A673 (cell line): Measurements from ENCODE around the gene ENTPD2.
"Not testable (repeated sequence)": the region's sequence is repeated elsewhere in the genome, so short reads cannot be mapped to it uniquely, and the experiment has no call there.

Source experiments
- EZH2 ChIP-seq: fragments of 200-600 bp; sonication (generic); IDR thresholded peaks from 2 replicates; pipeline ENCODE4 v1.6.1; 2017; ENCODE audit warnings: borderline replicate concordance, low read depth, mild to moderate bottlenecking, mixed read lengths, antibody characterized with exemption, low read length; ENCODE audit not compliant: poor library complexity, severe bottlenecking
- TF ChIP-seq, protein P1 (sequence below): fragments of 300-800, 200-600 bp; sonication (generic); conservative IDR thresholded peaks from 2 replicates; pipeline ENCODE4 v1.5.1; 2017; ENCODE audit warnings: low read depth, mild to moderate bottlenecking, antibody characterized with exemption, low read length, moderate library complexity, mixed read lengths

DNA sequence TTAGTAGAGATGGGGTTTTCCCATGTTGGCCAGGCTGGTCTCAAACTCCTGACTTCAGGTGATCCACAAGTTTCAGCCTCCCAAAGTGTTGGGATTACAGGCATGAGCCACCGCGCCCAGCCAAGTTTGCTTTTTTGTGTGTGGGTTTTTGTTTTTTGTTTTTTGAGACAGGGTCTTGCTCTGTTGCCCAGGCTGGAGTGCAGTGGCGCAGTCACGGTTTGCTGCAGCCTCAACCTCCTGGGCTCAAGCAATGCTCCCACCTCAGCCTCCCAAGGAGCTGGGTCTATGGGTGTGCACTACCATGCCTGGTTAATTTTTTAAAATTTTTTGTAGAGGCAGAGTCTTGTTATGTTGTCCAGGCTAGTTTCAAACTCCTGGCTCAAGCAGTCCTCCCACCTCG lies 20.4 kb downstream of the ENTPD2 start:
- TF ChIP-seq, protein P1, sequence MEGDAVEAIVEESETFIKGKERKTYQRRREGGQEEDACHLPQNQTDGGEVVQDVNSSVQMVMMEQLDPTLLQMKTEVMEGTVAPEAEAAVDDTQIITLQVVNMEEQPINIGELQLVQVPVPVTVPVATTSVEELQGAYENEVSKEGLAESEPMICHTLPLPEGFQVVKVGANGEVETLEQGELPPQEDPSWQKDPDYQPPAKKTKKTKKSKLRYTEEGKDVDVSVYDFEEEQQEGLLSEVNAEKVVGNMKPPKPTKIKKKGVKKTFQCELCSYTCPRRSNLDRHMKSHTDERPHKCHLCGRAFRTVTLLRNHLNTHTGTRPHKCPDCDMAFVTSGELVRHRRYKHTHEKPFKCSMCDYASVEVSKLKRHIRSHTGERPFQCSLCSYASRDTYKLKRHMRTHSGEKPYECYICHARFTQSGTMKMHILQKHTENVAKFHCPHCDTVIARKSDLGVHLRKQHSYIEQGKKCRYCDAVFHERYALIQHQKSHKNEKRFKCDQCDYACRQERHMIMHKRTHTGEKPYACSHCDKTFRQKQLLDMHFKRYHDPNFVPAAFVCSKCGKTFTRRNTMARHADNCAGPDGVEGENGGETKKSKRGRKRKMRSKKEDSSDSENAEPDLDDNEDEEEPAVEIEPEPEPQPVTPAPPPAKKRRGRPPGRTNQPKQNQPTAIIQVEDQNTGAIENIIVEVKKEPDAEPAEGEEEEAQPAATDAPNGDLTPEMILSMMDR, result not testable (repeated sequence)
- not testable (repeated sequence) for TF ChIP-seq EZH2
